Heart left ventricle (tissue), 16 donors: ENCODE data around the gene CYP3A4. TPM values are rescaled to one million over a fixed set of nuclear protein-coding genes. Genes with fewer than 3 reads are reported as not detected.

ENCODE experiments used
- ATAC-seq, 4 donors: fragments of 200-7000 bp; cut with Tn5 transposase; one replicate each; pipeline ENCODE4 v1.9.1; 2020 to 2022; ENCODE audit warnings: moderate library complexity in 4 of 4, mild to moderate bottlenecking in 3 of 4, moderate number of reproducible peaks in 1 of 4
- DNase-seq, 5 donors: peaks; one replicate each; pipeline ENCODE4 v3.0.0-alpha.2; 2020
- H3K27ac ChIP-seq, 12 donors: fragments of 200-600 bp; sonication (generic) in 4 of 12; one replicate each; pipeline versions ENCODE4 v1.5.0 to v1.8.0; 2016 to 2022; ENCODE audit warnings: mild to moderate bottlenecking in 2 of 12
- H3K27me3 ChIP-seq, 9 donors: fragments of 200-600 bp; sonication (generic) in 2 of 9; one replicate each; pipeline versions ENCODE4 v1.5.1 to v1.8.0; 2016 to 2022; ENCODE audit warnings: mild to moderate bottlenecking in 3 of 9
- H3K36me3 ChIP-seq, 9 donors: fragments of 200-600 bp; sonication (generic) in 2 of 9; one replicate each; pipeline versions ENCODE4 v1.5.0 to v1.8.0; 2018 to 2022; ENCODE audit warnings: mild to moderate bottlenecking in 2 of 9
- H3K4me1 ChIP-seq, 12 donors: fragments of 200-600 bp; sonication (generic) in 4 of 12; one replicate each; pipeline versions ENCODE4 v1.5.0 to v1.8.0; 2016 to 2022; ENCODE audit warnings: mild to moderate bottlenecking in 3 of 12
- H3K4me3 ChIP-seq, 12 donors: fragments of 200-600 bp; sonication (generic) in 4 of 12; one replicate each; pipeline versions ENCODE4 v1.5.0 to v1.8.0; 2017 to 2022; ENCODE audit warnings: mild to moderate bottlenecking in 9 of 12, moderate library complexity in 4 of 12
- H3K9me3 ChIP-seq, 12 donors: fragments of 200-600 bp; sonication (generic) in 4 of 12; one replicate each; pipeline versions ENCODE4 v1.5.0 to v1.8.0; 2016 to 2022; ENCODE audit warnings: mild to moderate bottlenecking in 1 of 12
- CTCF ChIP-seq, 12 donors: fragments of 200-600 bp; sonication (generic) in 4 of 12; IDR thresholded peaks; one replicate each; pipeline versions ENCODE4 v1.5.0 to v1.8.0; 2018 to 2022; ENCODE audit warnings: antibody characterized with exemption in 12 of 12, mild to moderate bottlenecking in 5 of 12
- POLR2A ChIP-seq, 2 donors: fragments of 450-650 bp; IDR thresholded peaks; one replicate each; pipeline ENCODE4 v1.6.1; 2017; ENCODE audit warnings: antibody characterized with exemption in 2 of 2, mild to moderate bottlenecking in 2 of 2, moderate library complexity in 2 of 2
- WGBS, 4 donors: extraction: QIAGEN DNeasy Blood & Tissue Kit in 2 of 4; methylation state at CpG; one replicate each; pipeline versions ENCODE4 v1.1.5 to v1.1.7; 2013 to 2018; 5-methylcytosine and 5-hydroxymethylcytosine counted together
- intact Hi-C, 10 donors: fragments of 100-400 bp; cut with DNase I; formaldehyde crosslinking; loops; one replicate each; pipeline versions ENCODE4 v1.11.1 to v1.14.2; 2022
- polyA plus RNA-seq, 2 donors: library from polyadenylated mRNA; stranded (reverse); fragments of 200-250 nt; gene quantifications; one replicate each; pipeline ENCODE4 v1.2.3, GENCODE V29; 2013
- total RNA-seq, 9 donors: library from RNA; depleted of rRNA in 2 of 9; stranded (reverse); fragments of >200 nt in 2 of 9; fragmentation: NEBNext Ultra II Directional in 3 of 9; extraction: Animal tissue kit (Norgen Biotek cat#: 25700) in 3 of 9; gene quantifications; one replicate each; pipeline versions ENCODE4 v1.1.0 to v1.2.4, GENCODE V29; 2016 to 2023
- donor health status: ischemic (EF 13 %, LVEDD 7.1; RV severe dilation, severe dysfunction).
- donor health status: healthy with polysubstance abuse.
- donor health status: DM: no; HTN: yes; CAD: no.
- donor health status: DM: no; HTN: no; CAD: no.
- donor health status: ischemic (EF 25% LVEDD 6.9; RV normal size, moderate dysfunction).
- donor health status: ischemic (EF 25% LVEDD 5.7; RV mildly dilated, moderate dysfunction).
- donor health status: healthy.
- donor health status: DM: yes; HTN: yes; CAD: no.
- donor health status: ischemic (EF 35%, LVEDD 5.7; RV mildly dilated, moderate dysfunction).
- donor health status: nonischemic (EF 11% LVEDD 7.7; RV severe dilation, severe dysfunction).
- donor health status: DM: yes; HTN: yes; CAD: no.
- donor health status: PGD.
- donor health status: ischemic (EF 29% LVEDD 5.4; RV normal size, mild dysfunction).
- donor health status: nonischemic (EF 23%, LVEDD 6.1; RV moderate dilation, normal function).

Gene CYP3A4
- total and polyA plus RNA-seq, 11 donors = 0.03 to 0.56 TPM; not detected in 9

GRCh38 chr7:99791021-99791420 lies 7.0 kb upstream of the CYP3A4 start:
- no peak overlapping the region for H3K4me3 ChIP-seq
- WGBS, 4 donors = 71 to 75% (median 73%) methylated on average over 1 of the region's 1 CpG
- ATAC-seq (no peak), DNase-seq (no peak)
- H3K27ac ChIP-seq = no peak overlapping the region
- intact Hi-C loops = no loop called here
- TF ChIP-seq POLR2A (IDR thresholded peaks at IDR 0.05) = no peak
- TF ChIP-seq CTCF (IDR thresholded peaks at IDR 0.05) = no peak
- peaks cover 0 to 4% (median 0%) of the 10 kb centered on the region in 12 donors for H3K9me3 ChIP-seq
- H3K27me3 ChIP-seq = no peaks in the 10 kb centered on the region
- H3K4me1 ChIP-seq = no peaks in the 10 kb centered on the region
- no peaks in the 10 kb centered on the region for H3K36me3 ChIP-seq

- no peak overlapping the region for H3K4me3 ChIP-seq
- H3K4me1 ChIP-seq = no peaks in the 10 kb centered on the region
- no peaks in the 10 kb centered on the region for H3K36me3 ChIP-seq
- intact Hi-C loops = no loop called here
- DNase-seq (no peak), ATAC-seq (no peak)
- H3K9me3 ChIP-seq = no peaks in the 10 kb centered on the region
- no peak for TF ChIP-seq CTCF (IDR thresholded peaks at IDR 0.05)
- no peak for TF ChIP-seq POLR2A (IDR thresholded peaks at IDR 0.05)
- no peaks in the 10 kb centered on the region for H3K27me3 ChIP-seq
- WGBS, 4 donors = 74 to 90% (median 83%) methylated on average over 3 of the region's 3 CpGs
- H3K27ac ChIP-seq = no peak overlapping the region
Observed at GRCh38 chr7:99790407-99790806, 6.4 kb upstream of the CYP3A4 start.

GRCh38 chr7:99789441-99790070 lies 5.6 kb upstream of the CYP3A4 start:
- no peaks in the 10 kb centered on the region for H3K4me1 ChIP-seq
- TF ChIP-seq CTCF (IDR thresholded peaks at IDR 0.05) = no peak
- no peak for TF ChIP-seq POLR2A (IDR thresholded peaks at IDR 0.05)
- DNase-seq = no peak
- H3K36me3 ChIP-seq = no peaks in the 10 kb centered on the region
- H3K9me3 ChIP-seq = no peaks in the 10 kb centered on the region
- WGBS, 4 donors = 47 to 55% (median 51%) methylated on average over 4 of the region's 4 CpGs
- no peak for ATAC-seq
- H3K4me3 ChIP-seq = no peak overlapping the region
- intact Hi-C loops = no loop called here
- H3K27me3 ChIP-seq = no peaks in the 10 kb centered on the region
- H3K27ac ChIP-seq = no peak overlapping the region

- TF ChIP-seq CTCF (IDR thresholded peaks at IDR 0.05) (no peak), POLR2A (IDR thresholded peaks at IDR 0.05) (no peak)
- 56 to 69% (median 61%) methylated on average over 2 of the region's 2 CpGs for WGBS, 4 donors
- no peak for ATAC-seq
- Histone ChIP-seq H3K27ac (no peak overlapping the region), H3K9me3 (no peaks in the 10 kb centered on the region), H3K27me3 (no peaks in the 10 kb centered on the region), H3K4me1 (no peaks in the 10 kb centered on the region), H3K36me3 (no peaks in the 10 kb centered on the region), H3K4me3 (no peak overlapping the region)
- intact Hi-C loops = no loop called here
- DNase-seq = no peak
Observed at GRCh38 chr7:99788554-99788953, 4.6 kb upstream of the CYP3A4 start.
